Vagina (tissue), 2 donors: ENCODE results near the gene UBQLNL. TPM values are rescaled to one million over a fixed set of nuclear protein-coding genes. Genes with fewer than 3 reads are reported as not detected.

Experiments
- DNase-seq, 2 donors: peaks; one replicate each; pipeline ENCODE4 v3.0.0-alpha.2; 2017; ENCODE audit errors: extremely low spot score in 2 of 2
- H3K27ac ChIP-seq: fragments of 200-600 bp; sonication (generic); one replicate; pipeline ENCODE4 v1.5.1; 2019
- H3K27me3 ChIP-seq: fragments of 200-600 bp; sonication (generic); one replicate; pipeline ENCODE4 v1.5.1; 2019
- H3K36me3 ChIP-seq, 2 donors: fragments of 200-600 bp; sonication (generic); one replicate each; pipeline ENCODE4 v1.5.1; 2017 to 2019
- H3K4me1 ChIP-seq: fragments of 200-600 bp; sonication (generic); one replicate; pipeline ENCODE4 v1.5.1; 2019
- H3K4me3 ChIP-seq, 2 donors: fragments of 200-600 bp; sonication (generic); 1 replicate in 1 of 2; 2 replicates in 1 of 2; pipeline ENCODE4 v1.5.1; 2016 to 2019
- H3K9me3 ChIP-seq: fragments of 200-600 bp; sonication (generic); one replicate; pipeline ENCODE4 v1.5.1; 2019
- POLR2A ChIP-seq, 2 donors: fragments of 450-650 bp; IDR thresholded peaks; one replicate each; pipeline ENCODE4 v1.6.1; 2017; ENCODE audit warnings: antibody characterized with exemption in 2 of 2, mild to moderate bottlenecking in 2 of 2, moderate library complexity in 2 of 2
- POLR2AphosphoS5 ChIP-seq, 2 donors: sonication (generic); formaldehyde crosslinking; IDR thresholded peaks; one replicate each; pipeline ENCODE4 v1.9.0; 2017; ENCODE audit warnings: antibody characterized with exemption in 2 of 2, mild to moderate bottlenecking in 2 of 2, low read depth in 1 of 2; ENCODE audit not compliant: insufficient read depth in 1 of 2
- intact Hi-C: fragments of 100-400 bp; cut with DNase I; formaldehyde crosslinking; loops from one replicate; pipeline ENCODE4 v1.15.1; 2023
- total RNA-seq: library from RNA; depleted of rRNA; stranded (reverse); fragments of >200 nt; gene quantifications from one replicate; pipeline ENCODE4 v1.2.3, GENCODE V29; 2016
- TF ChIP-seq, protein P1 (sequence below), 3 experiments: fragments of 450-650 bp in 2 of 3; fragments of 200-600 bp in 1 of 3; sonication (generic) in 1 of 3; IDR thresholded peaks; one replicate each; pipeline ENCODE4 v1.5.1; 2017 to 2019; ENCODE audit warnings: antibody characterized with exemption in 3 of 3, mild to moderate bottlenecking in 2 of 3, moderate library complexity in 2 of 3

UBQLNL gene
- total RNA-seq, 1 donor from 2014 or later: 0.98 TPM

DNA sequence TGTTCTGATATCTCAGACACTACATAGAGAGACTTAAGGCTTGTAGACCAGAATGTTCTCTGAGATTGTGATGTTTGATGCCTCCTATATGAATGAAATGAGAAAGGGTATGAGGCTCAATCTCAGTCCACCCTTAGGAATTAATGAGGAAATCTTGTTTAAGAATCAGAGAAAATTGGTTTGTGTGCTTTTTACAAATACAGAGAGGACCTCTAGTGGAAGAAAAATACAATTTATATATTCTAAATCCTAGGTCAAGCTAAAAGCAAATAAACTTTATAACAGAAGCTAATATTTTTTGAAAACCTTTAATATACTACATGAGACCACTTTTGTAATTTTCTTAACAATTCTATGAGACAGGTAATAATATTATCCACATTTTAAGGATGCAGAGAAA, 36.8 kb upstream of the UBQLNL start:
- DNase-seq: no peak
- no peak overlapping the region for H3K27ac ChIP-seq
- intact Hi-C loops: no loop called here
- no peaks in the 10 kb centered on the region for H3K36me3 ChIP-seq
- no peak for TF ChIP-seq POLR2AphosphoS5 (IDR thresholded peaks at IDR 0.05; ENCODE audit: insufficient read depth in 1 of 2, low read depth in 1 of 2)
- TF ChIP-seq POLR2A (IDR thresholded peaks at IDR 0.05): no peak
- TF ChIP-seq, protein P1, sequence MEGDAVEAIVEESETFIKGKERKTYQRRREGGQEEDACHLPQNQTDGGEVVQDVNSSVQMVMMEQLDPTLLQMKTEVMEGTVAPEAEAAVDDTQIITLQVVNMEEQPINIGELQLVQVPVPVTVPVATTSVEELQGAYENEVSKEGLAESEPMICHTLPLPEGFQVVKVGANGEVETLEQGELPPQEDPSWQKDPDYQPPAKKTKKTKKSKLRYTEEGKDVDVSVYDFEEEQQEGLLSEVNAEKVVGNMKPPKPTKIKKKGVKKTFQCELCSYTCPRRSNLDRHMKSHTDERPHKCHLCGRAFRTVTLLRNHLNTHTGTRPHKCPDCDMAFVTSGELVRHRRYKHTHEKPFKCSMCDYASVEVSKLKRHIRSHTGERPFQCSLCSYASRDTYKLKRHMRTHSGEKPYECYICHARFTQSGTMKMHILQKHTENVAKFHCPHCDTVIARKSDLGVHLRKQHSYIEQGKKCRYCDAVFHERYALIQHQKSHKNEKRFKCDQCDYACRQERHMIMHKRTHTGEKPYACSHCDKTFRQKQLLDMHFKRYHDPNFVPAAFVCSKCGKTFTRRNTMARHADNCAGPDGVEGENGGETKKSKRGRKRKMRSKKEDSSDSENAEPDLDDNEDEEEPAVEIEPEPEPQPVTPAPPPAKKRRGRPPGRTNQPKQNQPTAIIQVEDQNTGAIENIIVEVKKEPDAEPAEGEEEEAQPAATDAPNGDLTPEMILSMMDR (IDR thresholded peaks at IDR 0.05): no peak
- H3K9me3 ChIP-seq: no peaks in the 10 kb centered on the region
- H3K4me3 ChIP-seq: no peak overlapping the region
- no peaks in the 10 kb centered on the region for H3K4me1 ChIP-seq
- no peaks in the 10 kb centered on the region for H3K27me3 ChIP-seq

DNA sequence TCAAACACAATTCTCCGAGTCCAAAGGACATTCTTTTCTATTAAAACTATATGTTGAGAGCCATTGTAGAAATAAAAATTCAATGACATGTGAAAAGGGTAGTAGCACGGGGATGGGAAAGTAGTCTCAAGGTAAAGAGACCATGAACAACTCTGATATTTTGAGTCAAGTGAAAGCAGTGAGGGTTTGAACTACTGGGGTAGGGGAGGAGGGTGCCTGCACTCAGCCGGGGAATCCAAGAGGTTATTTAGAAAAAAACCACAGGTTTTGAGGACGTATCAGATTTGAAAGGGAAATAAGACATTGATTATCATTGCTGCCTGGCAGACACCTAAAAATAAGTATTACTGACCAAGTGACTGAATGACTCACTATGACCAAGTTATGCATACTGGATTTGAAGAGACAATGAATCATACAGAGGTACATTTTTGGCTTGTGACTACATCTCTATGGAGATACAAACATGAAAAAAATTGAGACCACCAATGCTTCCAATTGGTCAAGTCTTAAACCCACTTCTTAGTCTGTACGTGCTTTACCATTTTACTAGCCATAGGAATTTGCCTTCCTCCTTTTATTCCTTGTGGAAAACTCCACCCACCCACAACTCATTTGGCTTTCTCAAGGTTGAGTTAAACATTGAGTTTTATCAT, 34.1 kb upstream of the UBQLNL start:
- H3K4me1 ChIP-seq: no peaks in the 10 kb centered on the region
- DNase-seq: no peak
- no peaks in the 10 kb centered on the region for H3K36me3 ChIP-seq
- intact Hi-C loops: no loop called here
- no peak overlapping the region for H3K27ac ChIP-seq
- TF ChIP-seq, protein P1 (IDR thresholded peaks at IDR 0.05): no peak
- TF ChIP-seq POLR2A (IDR thresholded peaks at IDR 0.05): no peak
- no peak for TF ChIP-seq POLR2AphosphoS5 (IDR thresholded peaks at IDR 0.05; ENCODE audit: insufficient read depth in 1 of 2, low read depth in 1 of 2)
- no peaks in the 10 kb centered on the region for H3K27me3 ChIP-seq
- H3K4me3 ChIP-seq: no peak overlapping the region
- H3K9me3 ChIP-seq: no peaks in the 10 kb centered on the region

DNA sequence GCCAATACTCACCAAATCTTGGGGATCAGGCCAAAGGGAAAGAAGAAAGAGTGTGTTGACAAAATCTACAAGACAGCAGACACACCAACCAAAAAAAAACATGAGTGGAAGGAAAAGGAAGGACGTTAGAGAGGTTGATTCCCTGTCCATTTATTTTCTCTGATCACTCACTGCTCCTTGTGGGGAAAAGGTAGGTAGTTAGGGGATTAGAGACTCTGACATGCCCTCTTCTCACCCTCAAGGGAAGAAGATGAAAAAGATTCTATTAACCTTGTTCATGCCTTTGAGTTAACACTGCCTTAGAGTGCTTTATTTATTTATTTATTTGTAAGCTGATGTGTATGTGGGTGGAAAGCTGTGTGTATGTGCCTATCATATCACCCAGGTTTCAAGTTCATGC, 31.9 kb upstream of the UBQLNL start, which contains the start of gene OR52H1:
Gene OR52H1 (minus strand): TSS at position 101 of the 400 bp plus-strand sequence. CDS start 3,035 bp downstream, outside the sequence.
- TF ChIP-seq POLR2AphosphoS5 (IDR thresholded peaks at IDR 0.05; ENCODE audit: insufficient read depth in 1 of 2, low read depth in 1 of 2): no peak
- no peak for TF ChIP-seq POLR2A (IDR thresholded peaks at IDR 0.05)
- TF ChIP-seq, protein P1 (IDR thresholded peaks at IDR 0.05): no peak
- DNase-seq: no peak
- no peaks in the 10 kb centered on the region for H3K27me3 ChIP-seq
- H3K4me1 ChIP-seq: no peaks in the 10 kb centered on the region
- no peak within 1 kb of the TSS for H3K27ac ChIP-seq
- no peaks in the 10 kb centered on the region for H3K36me3 ChIP-seq
- no peak within 1 kb of the TSS for H3K4me3 ChIP-seq
- intact Hi-C loops: no loop called here
- no peaks in the 10 kb centered on the region for H3K9me3 ChIP-seq

DNA sequence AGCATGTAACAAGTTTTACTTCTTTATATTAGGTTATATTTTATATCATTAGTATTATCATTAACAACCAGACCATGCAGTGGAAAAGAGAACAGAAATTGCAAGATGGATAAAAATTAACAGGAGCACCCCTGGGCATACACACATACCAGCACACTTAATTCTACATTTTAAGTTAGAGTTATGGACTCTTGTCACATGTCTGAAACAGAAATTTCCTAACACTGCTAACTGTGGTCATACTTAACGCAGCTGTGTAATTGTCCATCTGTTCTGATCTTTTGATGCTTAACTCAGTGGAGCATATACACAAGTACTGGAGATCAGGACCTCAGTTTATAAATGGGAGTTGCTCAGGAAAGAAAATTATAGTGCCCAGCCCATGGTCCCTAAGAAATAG, 31.5 kb upstream of the UBQLNL start:
- no peaks in the 10 kb centered on the region for H3K36me3 ChIP-seq
- TF ChIP-seq POLR2A (IDR thresholded peaks at IDR 0.05) (no peak), POLR2AphosphoS5 (IDR thresholded peaks at IDR 0.05; ENCODE audit: insufficient read depth in 1 of 2, low read depth in 1 of 2) (no peak)
- TF ChIP-seq, protein P1 (IDR thresholded peaks at IDR 0.05): no peak
- H3K27me3 ChIP-seq: no peaks in the 10 kb centered on the region
- no peak for DNase-seq
- no peak overlapping the region for H3K27ac ChIP-seq
- no peaks in the 10 kb centered on the region for H3K4me1 ChIP-seq
- H3K9me3 ChIP-seq: no peaks in the 10 kb centered on the region
- intact Hi-C loops: no loop called here
- H3K4me3 ChIP-seq: no peak overlapping the region

DNA sequence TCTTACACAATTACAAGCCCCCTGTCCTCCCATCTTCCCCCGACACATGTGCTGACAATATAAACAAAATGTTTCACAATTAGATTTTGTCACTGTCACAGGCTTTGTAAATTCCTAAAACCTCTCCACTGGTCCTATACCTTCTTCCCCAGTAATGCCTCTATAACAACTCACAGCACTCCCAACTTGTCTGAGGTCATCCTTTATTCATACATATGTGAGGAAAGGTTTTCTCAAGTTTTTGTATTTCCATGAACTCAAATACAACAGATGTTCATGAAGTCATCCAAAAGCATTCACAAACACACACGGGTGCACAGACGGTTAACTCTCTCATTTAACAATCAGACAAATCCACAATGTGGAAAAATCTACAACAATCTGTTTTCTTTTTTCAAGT, 30.0 kb upstream of the UBQLNL start:
- Histone ChIP-seq H3K4me1 (no peaks in the 10 kb centered on the region), H3K4me3 (no peak overlapping the region), H3K9me3 (no peaks in the 10 kb centered on the region), H3K27ac (no peak overlapping the region), H3K27me3 (no peaks in the 10 kb centered on the region), H3K36me3 (no peaks in the 10 kb centered on the region)
- intact Hi-C loops: no loop called here
- no peak for DNase-seq
- TF ChIP-seq, protein P1 (IDR thresholded peaks at IDR 0.05): no peak
- no peak for TF ChIP-seq POLR2AphosphoS5 (IDR thresholded peaks at IDR 0.05; ENCODE audit: insufficient read depth in 1 of 2, low read depth in 1 of 2)
- no peak for TF ChIP-seq POLR2A (IDR thresholded peaks at IDR 0.05)
